Loucy (cell line): ENCODE data around the gene FYN.

Source experiments
- H2AFZ ChIP-seq: fragments of 200-600 bp; sonication (generic); 2 replicates; pipeline ENCODE4 v1.6.0; 2016; ENCODE audit warnings: antibody characterized with exemption, mild to moderate bottlenecking, low read length, moderate library complexity
- H3F3A ChIP-seq: fragments of 200-600 bp; 2 replicates; pipeline ENCODE4 v1.6.0; 2016; ENCODE audit warnings: antibody characterized with exemption, low read depth, mild to moderate bottlenecking
- H3K27me3 ChIP-seq: fragments of 200-600 bp; sonication (generic); 2 replicates; pipeline ENCODE4 v1.6.1; 2014; ENCODE audit warnings: low read length, mild to moderate bottlenecking; ENCODE audit not compliant: insufficient read depth, poor library complexity, severe bottlenecking
- H3K36me3 ChIP-seq: fragments of 200-600 bp; sonication (generic); 2 replicates; pipeline ENCODE4 v1.6.1; 2016; ENCODE audit warnings: low read length; ENCODE audit not compliant: insufficient read depth
- H3K4me1 ChIP-seq: fragments of 200-600 bp; sonication (generic); 2 replicates; pipeline ENCODE4 v1.5.1; 2014; ENCODE audit warnings: low read length, mild to moderate bottlenecking; ENCODE audit not compliant: insufficient read depth, poor library complexity, severe bottlenecking
- H3K4me2 ChIP-seq: fragments of 200-600 bp; sonication (generic); 2 replicates; pipeline ENCODE4 v1.6.0; 2014; ENCODE audit warnings: antibody characterized with exemption, low read length, low read depth, mild to moderate bottlenecking; ENCODE audit not compliant: poor library complexity, severe bottlenecking
- H3K4me3 ChIP-seq: fragments of 200-600 bp; sonication (generic); 2 replicates; pipeline ENCODE4 v1.5.1; 2014; ENCODE audit warnings: low read length, mild to moderate bottlenecking, mixed read lengths; ENCODE audit not compliant: poor library complexity, severe bottlenecking
- H3K79me2 ChIP-seq: fragments of 200-600 bp; sonication (generic); 2 replicates; pipeline ENCODE4 v1.6.1; 2014; ENCODE audit warnings: low read length; ENCODE audit not compliant: insufficient read depth
- H3K9ac ChIP-seq: fragments of 200-600 bp; sonication (generic); 2 replicates; pipeline ENCODE4 v1.6.0; 2014; ENCODE audit warnings: mild to moderate bottlenecking, low read depth, low read length, moderate library complexity; ENCODE audit not compliant: poor library complexity, severe bottlenecking
- H3K9me2 ChIP-seq: fragments of 200-600 bp; sonication (generic); replicated peaks from 2 replicates; pipeline ENCODE4 v1.6.1; 2016; ENCODE audit warnings: low read depth, low read length, mixed read lengths
- H3K9me3 ChIP-seq: fragments of 200-600 bp; sonication (generic); 2 replicates; pipeline ENCODE4 v1.6.1; 2014; ENCODE audit warnings: mild to moderate bottlenecking, antibody characterized with exemption, low read length, low read depth; ENCODE audit not compliant: insufficient read depth
- H4K20me1 ChIP-seq: fragments of 200-600 bp; sonication (generic); 2 replicates; pipeline ENCODE4 v1.6.0; 2014; ENCODE audit warnings: antibody characterized with exemption, low read length, mild to moderate bottlenecking; ENCODE audit not compliant: insufficient read depth, poor library complexity, severe bottlenecking
- EZH2phosphoT487 ChIP-seq: fragments of 200-600 bp; IDR thresholded peaks from 2 replicates; pipeline ENCODE4 v1.6.1; 2018; ENCODE audit warnings: antibody characterized with exemption, mild to moderate bottlenecking, moderate library complexity, borderline replicate concordance
- TF ChIP-seq, protein P1 (sequence below): fragments of 200-600 bp; sonication (generic); conservative IDR thresholded peaks from 2 replicates; pipeline ENCODE4 v1.5.1; 2014; ENCODE audit warnings: mild to moderate bottlenecking, antibody characterized with exemption, low read length

Gene FYN

DNA sequence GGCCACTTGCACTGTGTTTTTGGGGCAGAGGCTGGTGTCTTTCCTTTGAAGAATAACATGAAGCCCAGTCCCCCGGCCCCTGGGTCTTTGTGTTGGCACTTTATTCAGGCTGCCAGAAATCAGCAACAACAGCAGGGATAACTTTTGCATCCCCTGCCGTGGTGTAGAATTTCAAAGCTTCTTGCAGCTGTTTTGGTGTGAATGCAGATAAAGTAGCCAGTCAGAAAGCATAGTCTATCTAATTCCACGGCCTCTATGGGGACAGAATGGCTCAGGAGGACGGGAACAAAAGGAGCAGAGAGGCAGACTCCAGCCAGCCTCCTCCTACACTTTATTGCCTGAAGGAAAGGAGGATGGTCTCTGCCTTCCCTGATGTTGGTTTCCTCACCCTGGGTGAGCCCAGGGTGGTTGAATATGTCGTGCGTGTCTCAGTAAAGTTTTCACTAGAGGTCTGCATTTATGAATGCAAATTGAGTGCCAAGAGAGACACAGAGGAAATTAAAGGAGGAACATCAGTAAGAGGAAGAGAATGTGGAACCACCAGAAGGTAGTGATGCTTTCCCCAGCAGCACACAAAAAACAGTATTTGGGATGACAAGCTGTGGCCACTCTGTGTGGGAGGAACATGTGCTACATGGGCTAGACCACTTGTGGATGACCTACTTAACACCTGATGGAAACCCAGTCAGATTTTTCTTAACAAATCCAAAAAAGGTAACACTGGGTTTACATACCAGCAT is 141.6 kb downstream of the FYN start:
- Histone ChIP-seq H3K79me2 (peaks cover 39% of the 10 kb centered on the region; the same call in 1 of the 2 replicates), H3K36me3 (peaks cover 20% of the 10 kb centered on the region; the same call in 1 of the 2 replicates), H3K4me1 (no peaks in the 10 kb centered on the region), H3F3A (no peaks in the 10 kb centered on the region), H3K4me3 (no peak overlapping the region), H3K4me2 (no peak overlapping the region), H3K9ac (no peak overlapping the region), H2AFZ (no peak overlapping the region), H3K27me3 (no peaks in the 10 kb centered on the region), H4K20me1 (no peaks in the 10 kb centered on the region), H3K9me2 (no peaks in the 10 kb centered on the region), H3K9me3 (no peaks in the 10 kb centered on the region; the same call in 1 of the 2 replicates)
- no peak for TF ChIP-seq EZH2phosphoT487
- TF ChIP-seq, protein P1, sequence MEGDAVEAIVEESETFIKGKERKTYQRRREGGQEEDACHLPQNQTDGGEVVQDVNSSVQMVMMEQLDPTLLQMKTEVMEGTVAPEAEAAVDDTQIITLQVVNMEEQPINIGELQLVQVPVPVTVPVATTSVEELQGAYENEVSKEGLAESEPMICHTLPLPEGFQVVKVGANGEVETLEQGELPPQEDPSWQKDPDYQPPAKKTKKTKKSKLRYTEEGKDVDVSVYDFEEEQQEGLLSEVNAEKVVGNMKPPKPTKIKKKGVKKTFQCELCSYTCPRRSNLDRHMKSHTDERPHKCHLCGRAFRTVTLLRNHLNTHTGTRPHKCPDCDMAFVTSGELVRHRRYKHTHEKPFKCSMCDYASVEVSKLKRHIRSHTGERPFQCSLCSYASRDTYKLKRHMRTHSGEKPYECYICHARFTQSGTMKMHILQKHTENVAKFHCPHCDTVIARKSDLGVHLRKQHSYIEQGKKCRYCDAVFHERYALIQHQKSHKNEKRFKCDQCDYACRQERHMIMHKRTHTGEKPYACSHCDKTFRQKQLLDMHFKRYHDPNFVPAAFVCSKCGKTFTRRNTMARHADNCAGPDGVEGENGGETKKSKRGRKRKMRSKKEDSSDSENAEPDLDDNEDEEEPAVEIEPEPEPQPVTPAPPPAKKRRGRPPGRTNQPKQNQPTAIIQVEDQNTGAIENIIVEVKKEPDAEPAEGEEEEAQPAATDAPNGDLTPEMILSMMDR = no peak

DNA sequence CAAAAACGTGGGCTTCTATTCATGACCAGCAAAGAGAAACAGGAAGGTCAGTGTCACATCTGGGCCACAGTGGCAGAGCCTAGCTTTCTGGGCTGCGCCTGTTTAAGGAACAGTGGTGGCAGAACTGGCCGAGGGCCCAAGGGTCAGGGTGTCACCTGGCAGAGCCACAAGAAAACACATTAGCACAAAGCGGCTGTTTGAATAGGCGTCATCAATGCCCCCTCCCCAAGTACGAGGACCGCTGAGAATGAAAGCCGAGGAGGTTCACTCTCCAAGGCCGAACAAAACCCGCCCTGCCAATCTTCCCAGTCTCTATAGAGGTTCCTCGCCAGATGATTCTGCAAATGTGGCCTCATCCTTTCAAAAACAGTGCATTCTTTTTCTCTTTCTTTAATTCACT is 142.4 kb downstream of the FYN start:
- Histone ChIP-seq H3K4me2 (no peak overlapping the region), H3K27me3 (no peaks in the 10 kb centered on the region), H3K36me3 (peaks cover 20% of the 10 kb centered on the region; the same call in 1 of the 2 replicates), H3F3A (no peaks in the 10 kb centered on the region), H3K9ac (no peak overlapping the region), H3K4me1 (no peaks in the 10 kb centered on the region), H2AFZ (no peak overlapping the region), H3K9me3 (no peaks in the 10 kb centered on the region; the same call in 1 of the 2 replicates), H3K79me2 (peaks cover 35% of the 10 kb centered on the region; the same call in 1 of the 2 replicates), H3K4me3 (no peak overlapping the region), H4K20me1 (no peaks in the 10 kb centered on the region), H3K9me2 (no peaks in the 10 kb centered on the region)
- TF ChIP-seq EZH2phosphoT487 = no peak
- TF ChIP-seq, protein P1 = no peak

DNA sequence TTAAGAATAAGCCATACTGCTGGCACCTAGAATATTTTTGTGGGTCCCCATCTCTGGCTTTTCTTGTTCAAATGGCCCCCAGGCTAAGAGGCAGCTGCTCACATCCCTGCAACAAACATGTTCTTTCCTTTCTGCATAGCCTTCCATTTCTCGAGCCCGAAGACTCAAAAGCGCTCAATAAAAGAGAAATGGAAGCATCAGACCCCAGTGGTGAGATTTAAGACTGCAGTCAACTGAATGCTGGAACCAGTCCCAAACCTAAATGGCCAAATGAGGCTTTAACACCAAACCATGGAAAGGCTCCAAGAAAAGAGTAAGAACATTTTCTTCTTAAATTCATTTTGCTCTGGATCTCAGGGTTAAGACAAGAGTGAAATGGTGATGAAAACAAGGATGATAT is 145.4 kb downstream of the FYN start:
- peaks cover 18% of the 10 kb centered on the region for H3K4me1 ChIP-seq
- H3K9me2 ChIP-seq = no peaks in the 10 kb centered on the region
- no peak overlapping the region for H3K4me3 ChIP-seq
- TF ChIP-seq EZH2phosphoT487 = no peak
- TF ChIP-seq, protein P1 = peak; percentile 54
- H3K9ac ChIP-seq = no peak overlapping the region
- no peaks in the 10 kb centered on the region for H3K27me3 ChIP-seq
- no peaks in the 10 kb centered on the region; the same call in 1 of the 2 replicates for H3K9me3 ChIP-seq
- peaks cover 47% of the 10 kb centered on the region; the same call in 1 of the 2 replicates for H3K79me2 ChIP-seq
- H4K20me1 ChIP-seq = no peaks in the 10 kb centered on the region
- peaks cover 8% of the 10 kb centered on the region; the same call in 1 of the 2 replicates for H3K36me3 ChIP-seq
- no peak overlapping the region for H3K4me2 ChIP-seq
- no peak overlapping the region for H2AFZ ChIP-seq
- no peaks in the 10 kb centered on the region for H3F3A ChIP-seq
